GM23338 (cell line): ENCODE measurements around the gene REEP1.

Source experiments
- CTCF ChIP-seq, 2 experiments: fragments of 200-600 bp in 1 of 2; sonication (generic) in 1 of 2; conservative IDR thresholded peaks; 2 replicates each; pipeline versions ENCODE4 v1.5.1 to v1.6.1; 2016 to 2017; ENCODE audit warnings: antibody characterized with exemption in 2 of 2, low read depth in 2 of 2, mild to moderate bottlenecking in 2 of 2, moderate library complexity in 1 of 2
- EZH2phosphoT487 ChIP-seq: fragments of 200-600 bp; sonication (generic); IDR thresholded peaks from one replicate; pipeline ENCODE4 v1.8.1; 2018; ENCODE audit warnings: antibody characterized with exemption; ENCODE audit not compliant: unreplicated experiment
- POLR2AphosphoS5 ChIP-seq: IDR thresholded peaks from 2 replicates; pipeline ENCODE4 v1.6.1; 2016; ENCODE audit warnings: antibody characterized with exemption, low read depth
- REST ChIP-seq: IDR thresholded peaks from one replicate; pipeline ENCODE4 v1.6.1; 2018; ENCODE audit warnings: antibody characterized with exemption; ENCODE audit not compliant: unreplicated experiment

GRCh38 chr2:86313341-86313740 is 24.1 kb downstream of the REEP1 start:
- TF ChIP-seq CTCF (conservative IDR thresholded peaks at IDR 0.05; ENCODE audit: low read depth in 2 of 2), result no peak
- no peak for TF ChIP-seq POLR2AphosphoS5
- no peak for TF ChIP-seq EZH2phosphoT487
- TF ChIP-seq REST, result no peak
